ENCODE data around the gene DEDD2. TPM values are rescaled to one million over a fixed set of nuclear protein-coding genes. Genes with fewer than 3 reads are reported as not detected.

The DEDD2 gene
- polyA plus RNA-seq, 1 of the 3 experiments (the other 2 are of a cell fraction) = 30.2 TPM

DNA sequence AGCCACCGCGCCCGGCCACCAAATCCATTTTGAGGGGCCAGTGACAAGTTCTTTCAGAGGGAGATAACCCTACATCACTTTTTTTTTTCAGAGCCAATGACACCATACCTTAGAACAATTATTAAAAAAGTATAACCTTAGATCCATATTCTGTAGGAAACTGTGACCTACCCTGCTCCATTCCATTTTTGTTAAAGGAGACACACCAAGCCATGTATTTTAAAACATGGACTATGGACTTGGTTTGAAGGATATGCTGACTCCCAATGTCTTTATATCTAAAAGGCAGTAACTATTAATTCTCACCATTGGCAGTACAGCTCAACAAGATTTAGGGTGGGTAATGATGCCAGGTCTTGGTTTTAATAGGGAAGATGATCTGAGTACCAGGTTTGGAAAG is 23.8 kb upstream of the DEDD2 start:
- peaks cover 29% of the 10 kb centered on the region for H3F3A ChIP-seq (replicated peaks; ENCODE audit: insufficient read depth)
- no peaks in the 10 kb centered on the region for H3K27me3 ChIP-seq (ENCODE audit: insufficient read depth)
- peak overlapping the region; percentile 86 for H3K9ac ChIP-seq
- H3K79me2 ChIP-seq (ENCODE audit: insufficient read depth) = peaks cover 60% of the 10 kb centered on the region
- peaks cover 6% of the 10 kb centered on the region; the same call in 1 of the 2 replicates for H4K20me1 ChIP-seq (ENCODE audit: insufficient read depth)
- POLR2A ChIA-PET = no interaction called here
- H3K27ac ChIP-seq (ENCODE audit: low read depth in 2 of 2, low read length in 1 of 2) = peak overlapping the region in 1 of 2 experiments; percentile 51; a peak in 1 of 4 replicates
- H3K4me2 ChIP-seq = peak overlapping the region; percentile 76
- no peaks in the 10 kb centered on the region for H3K9me2 ChIP-seq
- no peaks in the 10 kb centered on the region for H3K9me3 ChIP-seq
- 98% methylated on average over 3 of the region's 3 CpGs for WGBS (ENCODE audit: low lambda C conversion rate)
- H2AFZ ChIP-seq (ENCODE audit: low read depth) = no peak overlapping the region
- peaks cover 11 to 21% of the 10 kb centered on the region in 2 experiments for H3K36me3 ChIP-seq (replicated peaks in 1 of 2; ENCODE audit: control insufficient read depth in 1 of 2, insufficient read depth in 2 of 2, low read length in 1 of 2)
- CTCF ChIA-PET = interaction anchor here (0.7 to 14.8 kb wide), 6 partner anchors 8 to 133 kb away, joined by 3 to 205 read pairs (median 4); partner anchors contain the start of gene DEDD2
- TF ChIP-seq GATA2 (CRISPR knock-in tag; IDR thresholded peaks at IDR 0.05) (no peak), SMC3 (IDR thresholded peaks at IDR 0.05; ENCODE audit: low read depth, low read length) (no peak), JUND (IDR thresholded peaks at IDR 0.05) (no peak), FOSL2 (IDR thresholded peaks at IDR 0.05; ENCODE audit: borderline replicate concordance, low read depth) (no peak), RXRA (IDR thresholded peaks at IDR 0.05; ENCODE audit: borderline replicate concordance, low read depth) (no peak), SIN3A (IDR thresholded peaks at IDR 0.05; ENCODE audit: borderline replicate concordance, low read depth, low read length) (no peak), POLR2AphosphoS5 (IDR thresholded peaks at IDR 0.05; ENCODE audit: low read depth, low read length) (no peak), TAF1 (IDR thresholded peaks at IDR 0.05; ENCODE audit: borderline replicate concordance, low read depth, low read length) (no peak), YY1 (IDR thresholded peaks at IDR 0.05; ENCODE audit: low read depth) (no peak), REST (IDR thresholded peaks at IDR 0.05; ENCODE audit: low read depth, low read length) (no peak), RFX5 (IDR thresholded peaks at IDR 0.05; ENCODE audit: low read length) (no peak), MEF2A (IDR thresholded peaks at IDR 0.05; ENCODE audit: borderline replicate concordance, low read depth) (no peak), CHD2 (IDR thresholded peaks at IDR 0.05; ENCODE audit: low read length, partially characterized antibody) (no peak), ELF1 (IDR thresholded peaks at IDR 0.05) (no peak)
- TF ChIP-seq, protein P1, sequence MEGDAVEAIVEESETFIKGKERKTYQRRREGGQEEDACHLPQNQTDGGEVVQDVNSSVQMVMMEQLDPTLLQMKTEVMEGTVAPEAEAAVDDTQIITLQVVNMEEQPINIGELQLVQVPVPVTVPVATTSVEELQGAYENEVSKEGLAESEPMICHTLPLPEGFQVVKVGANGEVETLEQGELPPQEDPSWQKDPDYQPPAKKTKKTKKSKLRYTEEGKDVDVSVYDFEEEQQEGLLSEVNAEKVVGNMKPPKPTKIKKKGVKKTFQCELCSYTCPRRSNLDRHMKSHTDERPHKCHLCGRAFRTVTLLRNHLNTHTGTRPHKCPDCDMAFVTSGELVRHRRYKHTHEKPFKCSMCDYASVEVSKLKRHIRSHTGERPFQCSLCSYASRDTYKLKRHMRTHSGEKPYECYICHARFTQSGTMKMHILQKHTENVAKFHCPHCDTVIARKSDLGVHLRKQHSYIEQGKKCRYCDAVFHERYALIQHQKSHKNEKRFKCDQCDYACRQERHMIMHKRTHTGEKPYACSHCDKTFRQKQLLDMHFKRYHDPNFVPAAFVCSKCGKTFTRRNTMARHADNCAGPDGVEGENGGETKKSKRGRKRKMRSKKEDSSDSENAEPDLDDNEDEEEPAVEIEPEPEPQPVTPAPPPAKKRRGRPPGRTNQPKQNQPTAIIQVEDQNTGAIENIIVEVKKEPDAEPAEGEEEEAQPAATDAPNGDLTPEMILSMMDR (IDR thresholded peaks at IDR 0.05) = no peak
- no peak for DNase-seq
- H3K4me3 ChIP-seq (ENCODE audit: low read depth in 2 of 2, low read length in 1 of 2) = peak overlapping the region; percentile 62 to 84
- H3K4me1 ChIP-seq (ENCODE audit: control insufficient read depth in 1 of 2, insufficient read depth in 2 of 2, low read depth in 1 of 2, low read length in 1 of 2) = peaks cover 12 to 25% of the 10 kb centered on the region in 2 experiments
